ENCODE measurements around the gene UVRAG.

DNA sequence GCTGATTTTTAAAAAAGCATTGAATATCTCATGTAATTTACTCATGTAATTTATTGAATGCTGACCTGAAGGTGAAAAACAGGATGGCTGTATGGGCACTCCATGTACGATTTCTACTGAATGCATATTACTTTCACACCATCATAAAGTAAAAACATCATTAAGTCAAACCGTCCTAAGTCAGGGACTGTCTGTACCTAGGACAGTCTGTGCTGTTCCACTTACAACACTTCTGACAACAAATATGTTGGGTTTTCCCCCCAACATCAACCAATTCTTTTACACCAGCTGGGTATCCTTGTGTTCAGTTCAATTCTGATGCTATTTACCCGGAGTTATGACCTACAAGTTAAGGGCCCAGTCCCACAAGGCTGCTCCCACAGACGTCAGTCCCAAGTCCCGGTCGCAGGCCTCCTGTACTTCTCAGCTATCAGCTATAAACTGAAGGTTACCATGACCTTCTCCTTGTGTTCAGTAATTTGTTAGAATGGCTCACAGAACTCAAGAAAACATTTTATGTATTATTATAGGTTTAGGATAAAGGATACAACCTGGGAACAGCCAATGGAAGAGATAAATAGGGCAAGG is 17.0 kb downstream of the UVRAG start:
- TF ChIP-seq CHD1 (IDR thresholded peaks at IDR 0.05; ENCODE audit: low read depth, low read length) (no peak), RFX5 (IDR thresholded peaks at IDR 0.05; ENCODE audit: low read depth, low read length) (no peak), POLR2A (IDR thresholded peaks at IDR 0.05; ENCODE audit: low read depth, low read length) (no peak), CTCF (conservative IDR thresholded peaks at IDR 0.05; ENCODE audit: low read depth, low read length) (no peak), RAD21 (IDR thresholded peaks at IDR 0.05; ENCODE audit: low read length) (no peak), CEBPB (IDR thresholded peaks at IDR 0.05; ENCODE audit: low read depth, low read length) (no peak), BHLHE40 (IDR thresholded peaks at IDR 0.05; ENCODE audit: low read depth, low read length) (no peak)
- TF ChIP-seq, protein P1, sequence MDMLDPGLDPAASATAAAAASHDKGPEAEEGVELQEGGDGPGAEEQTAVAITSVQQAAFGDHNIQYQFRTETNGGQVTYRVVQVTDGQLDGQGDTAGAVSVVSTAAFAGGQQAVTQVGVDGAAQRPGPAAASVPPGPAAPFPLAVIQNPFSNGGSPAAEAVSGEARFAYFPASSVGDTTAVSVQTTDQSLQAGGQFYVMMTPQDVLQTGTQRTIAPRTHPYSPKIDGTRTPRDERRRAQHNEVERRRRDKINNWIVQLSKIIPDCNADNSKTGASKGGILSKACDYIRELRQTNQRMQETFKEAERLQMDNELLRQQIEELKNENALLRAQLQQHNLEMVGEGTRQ (IDR thresholded peaks at IDR 0.05; ENCODE audit: low read depth, low read length): no peak

All from IMR-90 (cell line).